Uterus (tissue), 2 donors: ENCODE results near the gene DDX3X.

ENCODE experiments used
- CTCF ChIP-seq, 4 experiments: fragments of 200-600 bp in 2 of 4; fragments of 450-650 bp in 2 of 4; sonication (generic) in 2 of 4; IDR thresholded peaks; one replicate each; pipeline ENCODE4 v1.5.1; 2016 to 2019; ENCODE audit warnings: antibody characterized with exemption in 4 of 4, mild to moderate bottlenecking in 2 of 4, moderate library complexity in 1 of 4
- POLR2A ChIP-seq, 2 donors: fragments of 450-650 bp; IDR thresholded peaks; one replicate each; pipeline ENCODE4 v1.6.1; 2016; ENCODE audit warnings: antibody characterized with exemption in 2 of 2, mild to moderate bottlenecking in 1 of 2, moderate library complexity in 1 of 2

GRCh38 chrX:41291309-41291708, 42.7 kb upstream of the DDX3X start:
- TF ChIP-seq POLR2A (IDR thresholded peaks at IDR 0.05), result no peak
- no peak for TF ChIP-seq CTCF (IDR thresholded peaks at IDR 0.05)
